Mesendoderm (in vitro differentiated cells): ENCODE measurements around the gene BIRC5. TPM values are rescaled to one million over a fixed set of nuclear protein-coding genes. Genes with fewer than 3 reads are reported as not detected.

Experiments used
- DNase-seq: peaks from one replicate; pipeline ENCODE4 v3.0.0; 2013
- H2AK5ac ChIP-seq: 2 replicates; pipeline ENCODE4 v1.6.1; 2013; ENCODE audit warnings: low read length, inconsistent platforms
- H2BK120ac ChIP-seq: 2 replicates; pipeline ENCODE4 v1.6.1; 2013; ENCODE audit warnings: low read depth, mild to moderate bottlenecking, low read length, moderate library complexity, mixed read lengths
- H2BK15ac ChIP-seq: replicated peaks from 2 replicates; pipeline ENCODE4 v1.6.1; 2013; ENCODE audit warnings: low read depth, mild to moderate bottlenecking, moderate library complexity
- H2BK5ac ChIP-seq: 2 replicates; pipeline ENCODE4 v1.6.1; 2013; ENCODE audit warnings: low read length, inconsistent platforms
- H3K18ac ChIP-seq: 2 replicates; pipeline ENCODE4 v1.6.1; 2013; ENCODE audit warnings: mild to moderate bottlenecking, low read length, mixed read lengths
- H3K23ac ChIP-seq: one replicate; pipeline ENCODE4 v1.6.1; 2013; ENCODE audit warnings: low read length
- H3K27ac ChIP-seq: 2 replicates; pipeline ENCODE4 v1.5.1; 2013; ENCODE audit warnings: low read depth, mild to moderate bottlenecking, inconsistent platforms, low read length, moderate library complexity
- H3K27me3 ChIP-seq: 2 replicates; pipeline ENCODE4 v1.6.1; 2013; ENCODE audit warnings: low read length, control low read depth, mild to moderate bottlenecking, inconsistent platforms; ENCODE audit not compliant: insufficient read depth, poor library complexity
- H3K36me3 ChIP-seq: 2 replicates; pipeline ENCODE4 v1.6.1; 2013; ENCODE audit warnings: low read length, inconsistent platforms; ENCODE audit not compliant: control insufficient read depth, insufficient read depth
- H3K4ac ChIP-seq: one replicate; pipeline ENCODE4 v1.6.1; 2013; ENCODE audit warnings: low read depth, mild to moderate bottlenecking, low read length, moderate library complexity
- H3K4me1 ChIP-seq: 2 replicates; pipeline ENCODE4 v1.6.1; 2013; ENCODE audit warnings: low read depth, low read length, inconsistent platforms; ENCODE audit not compliant: control insufficient read depth
- H3K4me2 ChIP-seq: 2 replicates; pipeline ENCODE4 v1.6.1; 2013; ENCODE audit warnings: low read length
- H3K4me3 ChIP-seq: 2 replicates; pipeline ENCODE4 v1.5.1; 2013; ENCODE audit warnings: mild to moderate bottlenecking, low read length
- H3K56ac ChIP-seq: one replicate; pipeline ENCODE4 v1.6.1; 2013; ENCODE audit warnings: low read length
- H3K79me1 ChIP-seq: 2 replicates; pipeline ENCODE4 v1.6.1; 2013; ENCODE audit warnings: low read length, inconsistent platforms
- H3K79me2 ChIP-seq: 2 replicates; pipeline ENCODE4 v1.6.1; 2013; ENCODE audit warnings: mild to moderate bottlenecking, low read length; ENCODE audit not compliant: control insufficient read depth, insufficient read depth
- H3K9ac ChIP-seq: 2 replicates; pipeline ENCODE4 v1.6.1; 2013; ENCODE audit warnings: low read length, inconsistent platforms
- H4K5ac ChIP-seq: one replicate; pipeline ENCODE4 v1.6.1; 2013; ENCODE audit warnings: low read length
- H4K8ac ChIP-seq: one replicate; pipeline ENCODE4 v1.6.1; 2013; ENCODE audit warnings: low read depth, mild to moderate bottlenecking, control low read depth, low read length, moderate library complexity
- WGBS: extraction: QIAGEN DNeasy Blood & Tissue Kit; methylation state at CpG from one replicate; pipeline ENCODE4 v1.1.7; 2013; ENCODE audit warnings: low lambda C conversion rate, missing lambda C conversion rate; ENCODE audit not compliant: insufficient coverage; ENCODE audit errors: extremely low coverage; 5-methylcytosine and 5-hydroxymethylcytosine counted together
- small RNA-seq: library from polyadenylated mRNA; stranded (forward); fragments of <200 nt; extraction: miRNeasy Mini kit (QIAGEN cat#:217004); gene quantifications from one replicate; pipeline ENCODE3, GENCODE V24; 2013; ENCODE audit not compliant: insufficient read depth

The BIRC5 gene

DNA sequence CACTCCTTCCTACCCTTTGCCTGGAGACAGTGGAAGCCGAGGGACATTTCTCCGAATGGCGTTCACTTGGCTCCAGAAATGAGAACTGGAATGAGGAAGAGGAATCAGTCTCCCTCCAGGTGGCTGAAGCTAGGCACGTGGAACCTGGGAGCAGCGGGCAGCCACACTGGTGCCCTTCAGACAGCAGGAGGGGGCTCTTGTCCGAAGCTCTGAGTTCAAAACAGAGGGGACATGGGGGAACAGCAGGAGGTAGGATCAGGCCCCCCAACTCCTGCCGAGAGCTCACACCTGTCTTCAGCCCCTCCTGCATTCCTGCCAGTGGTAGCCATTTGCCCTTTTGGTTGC lies 58.8 kb downstream of the BIRC5 start:
- Histone ChIP-seq H3K4me1 (peaks cover 29% of the 10 kb centered on the region), H2BK15ac (no peak overlapping the region), H4K8ac (no peak overlapping the region), H3K79me2 (no peaks in the 10 kb centered on the region), H3K4ac (peak overlapping the region; percentile 28), H3K79me1 (no peaks in the 10 kb centered on the region), H3K27ac (peak overlapping the region; percentile 81), H2AK5ac (peak overlapping the region; percentile 52), H2BK5ac (peak overlapping the region; percentile 99), H3K36me3 (no peaks in the 10 kb centered on the region), H2BK120ac (peak overlapping the region; percentile 0), H3K18ac (peak overlapping the region; percentile 51), H3K9ac (peak overlapping the region; percentile 43), H4K5ac (peak overlapping the region; percentile 5), H3K4me2 (no peak overlapping the region), H3K56ac (peak overlapping the region; percentile 88), H3K27me3 (no peaks in the 10 kb centered on the region), H3K4me3 (no peak overlapping the region), H3K23ac (peak overlapping the region; percentile 20)
- DNase-seq = no peak
- WGBS = no CpG with 5 or more reads among the region's 7 CpGs

- peak overlapping the region; percentile 98 for H2AK5ac ChIP-seq
- H3K4ac ChIP-seq = peak overlapping the region; percentile 25
- H3K79me2 ChIP-seq = no peaks in the 10 kb centered on the region
- no peaks in the 10 kb centered on the region for H3K36me3 ChIP-seq
- no peak overlapping the region for H3K9ac ChIP-seq
- no peak overlapping the region for H3K4me2 ChIP-seq
- no peak overlapping the region for H4K8ac ChIP-seq
- WGBS = no CpG with 5 or more reads among the region's 6 CpGs
- H3K23ac ChIP-seq = no peak overlapping the region
- no peak overlapping the region for H3K27ac ChIP-seq
- H3K4me1 ChIP-seq = peaks cover 25% of the 10 kb centered on the region
- no peak overlapping the region for H2BK15ac ChIP-seq
- peak overlapping the region; percentile 25 for H3K18ac ChIP-seq
- H3K79me1 ChIP-seq = no peaks in the 10 kb centered on the region
- peak overlapping the region; percentile 54 for H3K56ac ChIP-seq
- no peak for DNase-seq
- H4K5ac ChIP-seq = no peak overlapping the region
- H3K4me3 ChIP-seq = no peak overlapping the region
- no peaks in the 10 kb centered on the region for H3K27me3 ChIP-seq
- no peak overlapping the region for H2BK120ac ChIP-seq
- H2BK5ac ChIP-seq = peak overlapping the region; percentile 1
Measured at GRCh38 chr17:78273813-78274212, 59.8 kb downstream of the BIRC5 start.

Small RNA genes within 50 kb of the gene (small RNA-seq; reads per million reads assigned to genes)
- not detected for gene AC087645.1
